CD4-positive, alpha-beta memory T cell (primary cell): ENCODE data around the gene ABHD17A. TPM values are rescaled to one million over a fixed set of nuclear protein-coding genes. Genes with fewer than 3 reads are reported as not detected.

ENCODE experiments used
- CTCF ChIA-PET: fragments of 350-600 bp; sonication (Branson Sonifier 250); formaldehyde crosslinking; loops from one replicate; lab custom pipeline; 2021; ENCODE audit warnings: inconsistent platforms; ENCODE audit not compliant: partially characterized antibody; lab: Charles Lee
- POLR2A ChIA-PET: fragments of 350-600 bp; sonication (Branson Sonifier 250); formaldehyde crosslinking; loops from one replicate; lab custom pipeline; 2021; ENCODE audit not compliant: partially characterized antibody; lab: Charles Lee
- DNase-seq, 5 donors: peaks; one replicate each; pipeline versions ENCODE4 v3.0.0 to v3.0.0-alpha.2; 2020 to 2022; ENCODE audit warnings: mixed read lengths in 1 of 5
- H3K27ac ChIP-seq: one replicate; pipeline ENCODE4 v1.7.0; 2013; ENCODE audit warnings: low read depth, low read length
- H3K27me3 ChIP-seq: 2 replicates; pipeline ENCODE4 v1.7.0; 2013; ENCODE audit warnings: mild to moderate bottlenecking, low read length, moderate library complexity; ENCODE audit not compliant: insufficient read depth
- H3K36me3 ChIP-seq: 2 replicates; pipeline ENCODE4 v1.7.0; 2013; ENCODE audit warnings: mild to moderate bottlenecking, low read length, moderate library complexity; ENCODE audit not compliant: insufficient read depth
- H3K4me1 ChIP-seq: 2 replicates; pipeline ENCODE4 v1.7.0; 2013; ENCODE audit warnings: mild to moderate bottlenecking, low read length, moderate library complexity; ENCODE audit not compliant: insufficient read depth
- H3K4me3 ChIP-seq, 2 donors: one replicate each; pipeline ENCODE4 v1.7.0; 2013; ENCODE audit warnings: low read length in 2 of 2, mild to moderate bottlenecking in 1 of 2
- H3K9me3 ChIP-seq, 2 donors: one replicate each; pipeline ENCODE4 v1.7.0; 2013; ENCODE audit warnings: low read length in 2 of 2, control low read depth in 1 of 2; ENCODE audit not compliant: control insufficient read depth in 1 of 2
- H3K27ac Mint-ChIP-seq, 7 donors: one replicate each; pipeline ENCODE4 v1.8.0; 2020 to 2021; ENCODE audit warnings: mixed read lengths in 7 of 7, mild to moderate bottlenecking in 6 of 7, inconsistent platforms in 3 of 7, moderate library complexity in 3 of 7
- H3K27me3 Mint-ChIP-seq, 2 donors: one replicate each; pipeline ENCODE4 v1.8.0; 2020 to 2021; ENCODE audit warnings: mixed read lengths in 2 of 2
- H3K36me3 Mint-ChIP-seq, 2 donors: one replicate each; pipeline ENCODE4 v1.8.0; 2020 to 2021; ENCODE audit warnings: mixed read lengths in 2 of 2, inconsistent platforms in 1 of 2, mild to moderate bottlenecking in 1 of 2
- H3K4me1 Mint-ChIP-seq, 4 donors: one replicate each; pipeline ENCODE4 v1.8.0; 2020 to 2021; ENCODE audit warnings: mixed read lengths in 4 of 4, mild to moderate bottlenecking in 1 of 4
- H3K4me3 Mint-ChIP-seq, 8 donors: one replicate each; pipeline ENCODE4 v1.8.0; 2020 to 2021; ENCODE audit warnings: mixed read lengths in 8 of 8, mild to moderate bottlenecking in 7 of 8, moderate library complexity in 6 of 8, inconsistent platforms in 3 of 8
- H3K9me3 Mint-ChIP-seq, 8 donors: one replicate each; pipeline ENCODE4 v1.8.0; 2020 to 2021; ENCODE audit warnings: mixed read lengths in 8 of 8, mild to moderate bottlenecking in 5 of 8, inconsistent platforms in 3 of 8, moderate library complexity in 1 of 8
- intact Hi-C: fragments of 100-400 bp; cut with micrococcal nuclease; formaldehyde crosslinking; loops from one replicate; pipeline ENCODE4 v1.15.1; 2023
- polyA plus RNA-seq, 2 donors: library from polyadenylated mRNA; unstranded; fragments of 300-500 nt; fragmentation: Illumina TruSeq; gene quantifications; one replicate each; pipeline ENCODE4 v1.2.3, GENCODE V29; 2021
- total RNA-seq, 2 experiments: library from RNA; stranded (reverse); gene quantifications; one replicate each; pipeline ENCODE4 v1.2.3, GENCODE V29; 2021

The ABHD17A gene
- total and polyA plus RNA-seq, 4 experiments from 2014 or later = 106 to 204 (median 123) TPM

GRCh38 chr19:1847684-1848398, 37.5 kb downstream of the ABHD17A start:
- Histone ChIP-seq H3K9me3 (no peaks in the 10 kb centered on the region), H3K4me1 (peaks cover 74% of the 10 kb centered on the region), H3K4me3 (peak overlapping the region; percentile 68 to 92), H3K27me3 (no peaks in the 10 kb centered on the region), H3K36me3 (peaks cover 13% of the 10 kb centered on the region), H3K27ac (peak overlapping the region; percentile 93)
- Mint-ChIP-seq H3K27me3 (no peaks in the 10 kb centered on the region), H3K4me3 (peak overlapping the region; percentile 87 to 93 (median 90)), H3K4me1 (peaks cover 28 to 71% (median 45%) of the 10 kb centered on the region in 4 donors), H3K36me3 (peaks cover 0 to 8% of the 10 kb centered on the region in 2 donors), H3K9me3 (peaks cover 0 to 3% (median 0%) of the 10 kb centered on the region in 8 donors), H3K27ac (peak overlapping the region; percentile 91 to 94 (median 93))
- ChIA-PET CTCF (interaction anchor here (1.8 kb wide), 1 partner anchor 10 kb away, joined by 7 read pairs; no protein-coding TSS in a partner anchor), POLR2A (no interaction called here)
- intact Hi-C loops = loop anchor here (1.0 to 2.0 kb wide), 4 partner anchors 15 to 57 kb away; partner anchors contain the start of genes ADAT3, ATP8B3, KLF16 and SCAMP4
- DNase-seq = no peak

- Mint-ChIP-seq H3K9me3 (peaks cover 0 to 3% (median 0%) of the 10 kb centered on the region in 8 donors), H3K4me1 (peaks cover 28 to 71% (median 46%) of the 10 kb centered on the region in 4 donors), H3K27me3 (no peaks in the 10 kb centered on the region), H3K4me3 (peak overlapping the region; percentile 87 to 93 (median 90)), H3K36me3 (peaks cover 0 to 8% of the 10 kb centered on the region in 2 donors), H3K27ac (peak overlapping the region; percentile 91 to 94 (median 93))
- peak overlapping the region; percentile 93 for H3K27ac ChIP-seq
- H3K36me3 ChIP-seq = peaks cover 13% of the 10 kb centered on the region
- H3K9me3 ChIP-seq = no peaks in the 10 kb centered on the region
- CTCF ChIA-PET = interaction anchor here (1.8 kb wide), 1 partner anchor 9 kb away, joined by 7 read pairs; no protein-coding TSS in a partner anchor
- no peaks in the 10 kb centered on the region for H3K27me3 ChIP-seq
- peak overlapping the region; percentile 68 to 92 for H3K4me3 ChIP-seq
- POLR2A ChIA-PET = interaction anchor here (0.6 kb wide), 1 partner anchor 388 kb away, joined by 3 read pairs; the partner anchor contains the start of gene PLEKHJ1
- intact Hi-C loops = no loop called here
- DNase-seq = no peak
- H3K4me1 ChIP-seq = peaks cover 74% of the 10 kb centered on the region
Measured at GRCh38 chr19:1847348-1847683, 38.0 kb downstream of the ABHD17A start.

- peak overlapping the region; percentile 93 for H3K27ac ChIP-seq
- CTCF ChIA-PET = interaction anchor here (0.9 to 1.8 kb wide), 2 partner anchors 9 to 21 kb away, joined by 3 to 7 read pairs; no protein-coding TSS in a partner anchor
Measured at GRCh38 chr19:1846517-1847204, 38.6 kb downstream of the ABHD17A start.

GRCh38 chr19:1845642-1846041, 39.7 kb downstream of the ABHD17A start:
- Histone ChIP-seq H3K27ac (no peak overlapping the region), H3K9me3 (no peaks in the 10 kb centered on the region), H3K27me3 (no peaks in the 10 kb centered on the region), H3K4me3 (no peak overlapping the region), H3K36me3 (peaks cover 13% of the 10 kb centered on the region), H3K4me1 (peaks cover 74% of the 10 kb centered on the region)
- ChIA-PET POLR2A (no interaction called here), CTCF (interaction anchor here (0.9 to 1.8 kb wide), 2 partner anchors 8 to 20 kb away, joined by 3 to 7 read pairs; no protein-coding TSS in a partner anchor)
- Mint-ChIP-seq H3K9me3 (peaks cover 0 to 3% (median 0%) of the 10 kb centered on the region in 8 donors), H3K36me3 (peaks cover 0 to 10% of the 10 kb centered on the region in 2 donors), H3K4me3 (peak overlapping the region in 4 of 8 donors; percentile 62 to 90 (median 83)), H3K27me3 (no peaks in the 10 kb centered on the region), H3K27ac (peak overlapping the region in 1 of 7 donors; percentile 94), H3K4me1 (peaks cover 29 to 76% (median 53%) of the 10 kb centered on the region in 4 donors)
- intact Hi-C loops = no loop called here
- no peak for DNase-seq

More at GRCh38 chr19:1846517-1847204, 38.6 kb downstream of the ABHD17A start:
- intact Hi-C loops = no loop called here
- peaks cover 0 to 8% of the 10 kb centered on the region in 2 donors for H3K36me3 Mint-ChIP-seq
- Histone ChIP-seq H3K9me3 (no peaks in the 10 kb centered on the region), H3K27me3 (no peaks in the 10 kb centered on the region), H3K36me3 (peaks cover 13% of the 10 kb centered on the region), H3K4me3 (peak overlapping the region; percentile 68 to 92), H3K4me1 (peaks cover 74% of the 10 kb centered on the region)
- H3K27ac Mint-ChIP-seq = peak overlapping the region in 6 of 7 donors; percentile 91 to 94 (median 93)
- DNase-seq = no peak
- H3K4me1 Mint-ChIP-seq = peaks cover 29 to 73% (median 51%) of the 10 kb centered on the region in 4 donors
- peak overlapping the region; percentile 87 to 93 (median 90) for H3K4me3 Mint-ChIP-seq
- POLR2A ChIA-PET = interaction anchor here (0.6 kb wide), 2 partner anchors 74 to 389 kb away, joined by 3 read pairs; partner anchors contain the start of gene PLEKHJ1
- H3K27me3 Mint-ChIP-seq = no peaks in the 10 kb centered on the region
- peaks cover 0 to 3% (median 0%) of the 10 kb centered on the region in 8 donors for H3K9me3 Mint-ChIP-seq

- POLR2A ChIA-PET = interaction anchor here (0.8 kb wide), 1 partner anchor 13 kb away, joined by 5 read pairs; no protein-coding TSS in a partner anchor
- CTCF ChIA-PET = no interaction called here
- H3K4me3 Mint-ChIP-seq = no peak overlapping the region
Measured at GRCh38 chr19:1845125-1845515, 40.2 kb downstream of the ABHD17A start.

GRCh38 chr19:1844513-1845124, 40.7 kb downstream of the ABHD17A start:
- POLR2A ChIA-PET = interaction anchor here (0.8 kb wide), 1 partner anchor 13 kb away, joined by 5 read pairs; no protein-coding TSS in a partner anchor
- CTCF ChIA-PET = no interaction called here

More at GRCh38 chr19:1845125-1845515, 40.2 kb downstream of the ABHD17A start:
- H3K27ac Mint-ChIP-seq = no peak overlapping the region
- intact Hi-C loops = no loop called here
- peaks cover 13% of the 10 kb centered on the region for H3K36me3 ChIP-seq
- H3K4me1 ChIP-seq = peaks cover 74% of the 10 kb centered on the region
- H3K27me3 ChIP-seq = no peaks in the 10 kb centered on the region
- H3K27me3 Mint-ChIP-seq = no peaks in the 10 kb centered on the region
- peaks cover 0 to 10% of the 10 kb centered on the region in 2 donors for H3K36me3 Mint-ChIP-seq
- H3K4me1 Mint-ChIP-seq = peaks cover 31 to 78% (median 54%) of the 10 kb centered on the region in 4 donors
- DNase-seq = peak in 1 of 5 donors; percentile 34
- H3K4me3 ChIP-seq = no peak overlapping the region
- H3K9me3 ChIP-seq = no peaks in the 10 kb centered on the region
- H3K27ac ChIP-seq = no peak overlapping the region
- H3K9me3 Mint-ChIP-seq = peaks cover 0 to 2% (median 0%) of the 10 kb centered on the region in 8 donors

More at GRCh38 chr19:1844513-1845124, 40.7 kb downstream of the ABHD17A start:
- peaks cover 74% of the 10 kb centered on the region for H3K4me1 ChIP-seq
- H3K27me3 ChIP-seq = no peaks in the 10 kb centered on the region
- no peaks in the 10 kb centered on the region for H3K27me3 Mint-ChIP-seq
- peaks cover 0 to 2% (median 0%) of the 10 kb centered on the region in 8 donors for H3K9me3 Mint-ChIP-seq
- DNase-seq = no peak
- no peaks in the 10 kb centered on the region for H3K9me3 ChIP-seq
- H3K27ac Mint-ChIP-seq = peak overlapping the region in 1 of 7 donors; percentile 43
- peaks cover 26 to 80% (median 53%) of the 10 kb centered on the region in 4 donors for H3K4me1 Mint-ChIP-seq
- intact Hi-C loops = no loop called here
- peaks cover 0 to 10% of the 10 kb centered on the region in 2 donors for H3K36me3 Mint-ChIP-seq
- H3K4me3 ChIP-seq = no peak overlapping the region
- no peak overlapping the region for H3K27ac ChIP-seq
- H3K36me3 ChIP-seq = peaks cover 13% of the 10 kb centered on the region
- H3K4me3 Mint-ChIP-seq = peak overlapping the region in 2 of 8 donors; percentile 24 to 26
